H1 (cell line): ENCODE measurements around the gene KCNIP3.

ENCODE experiments used
- ATF2 ChIP-seq: IDR thresholded peaks from 2 replicates; pipeline ENCODE4 v1.6.1; 2012; ENCODE audit warnings: low read length, inconsistent platforms
- CTCF ChIP-seq, 3 experiments: IDR thresholded peaks; 1 replicate in 2 of 3; 2 replicates in 1 of 3; pipeline versions ENCODE4 v1.5.1 to v1.6.1; 2011; ENCODE audit warnings: low read length in 3 of 3, mild to moderate bottlenecking in 3 of 3, inconsistent platforms in 2 of 3, low read depth in 1 of 3, moderate library complexity in 1 of 3; ENCODE audit not compliant: insufficient read depth in 1 of 3; ENCODE audit errors: control extremely low read depth in 1 of 3
- EZH2 ChIP-seq: fragments of 200-600 bp; sonication (generic); IDR thresholded peaks from 2 replicates; pipeline ENCODE4 v1.7.1; 2012; ENCODE audit warnings: low read depth, mild to moderate bottlenecking, moderate library complexity, low read length, inconsistent platforms; ENCODE audit not compliant: severe bottlenecking
- JUN ChIP-seq: IDR thresholded peaks from 2 replicates; pipeline ENCODE4 v1.6.1; 2011; ENCODE audit warnings: low read depth, mild to moderate bottlenecking, improper control_type of control experiment, low read length
- NRF1 ChIP-seq: IDR thresholded peaks from 2 replicates; pipeline ENCODE4 v1.6.1; 2011; ENCODE audit warnings: mild to moderate bottlenecking, low read depth, low read length, improper control_type of control experiment
- POLR2AphosphoS5 ChIP-seq: IDR thresholded peaks from 2 replicates; pipeline ENCODE4 v1.6.1; 2011; ENCODE audit warnings: low read depth, low read length
- RAD21 ChIP-seq, 2 experiments: IDR thresholded peaks in 1 of 2; conservative IDR thresholded peaks in 1 of 2; 2 replicates each; pipeline ENCODE4 v1.6.1; 2011; ENCODE audit warnings: low read depth in 2 of 2, low read length in 2 of 2, improper control_type of control experiment in 1 of 2, inconsistent platforms in 1 of 2, mild to moderate bottlenecking in 1 of 2, moderate library complexity in 1 of 2
- RFX5 ChIP-seq: IDR thresholded peaks from 2 replicates; pipeline ENCODE4 v1.6.1; 2011; ENCODE audit warnings: low read depth, low read length, improper control_type of control experiment, borderline replicate concordance
- USF2 ChIP-seq: IDR thresholded peaks from 2 replicates; pipeline ENCODE4 v1.6.1; 2011; ENCODE audit warnings: low read length, improper control_type of control experiment

GRCh38 chr2:95336406-95336805, 39.3 kb downstream of the KCNIP3 start:
- TF ChIP-seq CTCF (IDR thresholded peaks at IDR 0.05; ENCODE audit: control extremely low read depth in 1 of 3, insufficient read depth in 1 of 3, low read depth in 1 of 3, low read length in 3 of 3) = no peak
- TF ChIP-seq POLR2AphosphoS5 = no peak
- TF ChIP-seq RFX5 = no peak
- TF ChIP-seq NRF1 = no peak
- TF ChIP-seq RAD21 (IDR thresholded peaks at IDR 0.05 in 1 of 2, conservative IDR thresholded peaks at IDR 0.05 in 1 of 2; ENCODE audit: low read depth in 2 of 2, low read length in 2 of 2) = no peak
- TF ChIP-seq JUN = no peak
- no peak for TF ChIP-seq USF2
- no peak for TF ChIP-seq ATF2
- no peak for TF ChIP-seq EZH2
